NCI-H526 (cell line): Measurements from ENCODE around the gene KCNT1.

ENCODE experiments used
- DNase-seq, 2 experiments: peaks; one replicate each; lab custom pipeline; 2025; lab: John Stamatoyannopoulos, UW

The KCNT1 gene

DNA sequence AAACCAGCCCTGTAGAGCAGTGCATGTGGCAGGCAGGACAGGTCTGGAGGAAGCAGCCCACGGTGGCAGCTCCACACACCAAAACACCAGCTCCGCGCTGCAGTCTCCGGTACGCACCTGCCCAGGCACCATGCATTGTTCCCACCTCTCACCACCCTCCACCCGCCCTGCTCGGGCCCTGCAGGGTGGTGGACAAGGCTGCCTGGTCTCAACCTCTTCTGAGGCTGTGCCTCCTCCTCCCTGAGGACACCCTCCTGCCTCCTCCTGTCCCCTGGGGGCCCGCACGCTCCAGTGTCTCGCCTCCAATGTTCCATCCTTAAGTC lies 96.2 kb downstream of the KCNT1 start:
- no peak for DNase-seq

GRCh38 chr9:135799261-135799660 lies 97.3 kb downstream of the KCNT1 start:
- no peak for DNase-seq

DNA sequence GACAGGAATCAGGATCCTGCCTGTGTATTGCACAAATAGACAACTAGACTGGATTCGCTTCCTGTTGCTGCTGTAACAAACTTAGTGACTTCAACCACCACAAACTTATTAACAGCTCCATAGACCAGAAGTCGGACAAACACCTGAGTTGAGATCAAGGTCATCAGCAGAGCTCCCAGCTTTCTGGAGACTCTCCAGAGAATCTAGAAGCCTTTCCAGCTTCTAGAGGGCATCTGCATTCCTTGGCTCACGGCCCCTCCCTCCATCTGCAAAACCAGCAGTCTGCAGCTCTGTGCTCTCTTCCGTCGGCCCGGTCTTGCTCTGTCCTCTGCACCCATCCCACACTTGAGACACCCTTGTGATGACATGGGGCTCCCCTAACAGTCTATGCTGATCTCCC lies 99.1 kb downstream of the KCNT1 start:
- no peak for DNase-seq

DNA sequence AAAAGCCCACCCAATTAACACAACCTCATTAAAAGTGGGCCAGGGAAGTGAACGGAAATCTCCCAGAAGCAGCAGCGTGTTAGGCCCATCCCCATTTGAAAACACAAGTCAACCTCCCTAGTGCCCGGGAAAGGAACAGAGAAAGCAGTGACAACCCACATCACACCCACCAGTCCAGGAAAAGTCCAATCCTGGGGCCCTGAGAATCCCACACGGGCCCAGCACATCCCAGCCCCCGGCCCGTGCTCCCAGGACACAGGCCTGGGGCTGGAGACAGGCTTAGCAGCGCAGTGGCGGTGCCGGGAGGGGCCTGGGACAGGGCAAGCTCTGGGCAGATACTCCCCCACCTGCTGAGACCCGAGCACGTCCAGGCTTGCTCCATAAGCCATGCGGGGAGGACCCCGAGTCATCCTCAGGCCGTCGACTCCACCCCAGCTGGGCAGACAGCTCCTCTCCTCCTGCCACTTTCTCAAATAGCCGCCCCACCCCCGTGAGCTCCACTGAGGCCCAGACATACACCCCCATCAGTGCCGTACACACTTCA lies 101.0 kb downstream of the KCNT1 start:
- no peak for DNase-seq

DNA sequence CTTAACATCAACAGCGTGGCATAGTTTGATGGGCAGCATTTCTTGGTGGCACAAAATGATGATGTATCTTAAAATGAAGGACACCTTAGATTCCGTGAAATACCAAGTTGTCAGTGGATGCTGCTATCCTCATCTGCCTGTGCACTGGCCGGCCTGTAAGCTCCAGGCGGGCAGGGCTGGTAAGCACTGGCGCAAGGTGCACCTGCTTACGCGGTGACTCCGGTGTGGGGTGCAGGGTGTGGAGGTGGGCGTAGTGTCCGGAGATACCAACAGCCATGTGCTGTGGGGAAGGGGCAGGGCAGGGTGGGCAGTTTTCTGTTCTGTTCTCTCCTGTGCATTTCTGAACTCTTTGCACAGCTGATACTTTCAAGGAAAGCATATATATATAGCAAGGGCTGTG lies 101.5 kb downstream of the KCNT1 start:
- DNase-seq: no peak

DNA sequence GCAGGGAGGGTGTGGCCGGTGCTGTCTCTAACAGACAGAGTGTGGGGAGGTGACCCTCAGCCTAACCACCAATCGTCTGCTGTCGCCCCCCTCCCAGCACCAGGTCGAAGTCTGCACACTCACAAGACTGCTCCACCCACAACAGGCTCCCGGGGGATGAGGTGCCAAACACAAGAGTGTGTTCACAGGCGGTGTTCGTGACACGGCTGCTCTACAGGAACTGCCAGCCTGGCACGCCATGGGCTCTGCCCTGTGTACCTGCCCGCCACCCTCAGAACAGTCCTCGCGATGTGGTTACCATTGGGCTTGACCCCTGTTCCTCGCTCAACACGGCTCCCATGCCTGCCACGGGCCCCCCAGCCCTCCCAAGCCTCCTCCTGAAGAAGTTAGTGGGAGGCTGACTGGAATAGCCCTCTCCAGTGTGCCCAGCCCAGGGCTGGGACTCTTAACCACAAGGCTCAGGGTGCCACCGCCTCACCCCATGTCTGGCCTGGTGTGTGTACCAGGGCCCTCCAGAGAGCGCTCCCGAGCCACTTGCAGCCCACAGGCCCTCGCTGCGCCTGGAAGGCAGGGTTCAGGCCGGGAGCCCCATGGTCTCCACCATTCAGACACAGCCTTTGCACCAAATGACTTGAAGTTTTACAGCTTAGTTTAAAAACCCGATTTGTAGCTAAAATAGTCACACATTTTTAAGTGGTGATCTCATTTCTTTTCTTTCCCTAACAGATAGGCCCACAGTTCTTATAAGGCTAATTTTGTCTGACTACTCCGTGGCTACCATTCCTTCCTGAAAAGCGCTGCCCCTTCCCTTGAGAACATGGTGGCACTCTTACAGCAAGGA lies 102.8 kb downstream of the KCNT1 start:
- no peak for DNase-seq

DNA sequence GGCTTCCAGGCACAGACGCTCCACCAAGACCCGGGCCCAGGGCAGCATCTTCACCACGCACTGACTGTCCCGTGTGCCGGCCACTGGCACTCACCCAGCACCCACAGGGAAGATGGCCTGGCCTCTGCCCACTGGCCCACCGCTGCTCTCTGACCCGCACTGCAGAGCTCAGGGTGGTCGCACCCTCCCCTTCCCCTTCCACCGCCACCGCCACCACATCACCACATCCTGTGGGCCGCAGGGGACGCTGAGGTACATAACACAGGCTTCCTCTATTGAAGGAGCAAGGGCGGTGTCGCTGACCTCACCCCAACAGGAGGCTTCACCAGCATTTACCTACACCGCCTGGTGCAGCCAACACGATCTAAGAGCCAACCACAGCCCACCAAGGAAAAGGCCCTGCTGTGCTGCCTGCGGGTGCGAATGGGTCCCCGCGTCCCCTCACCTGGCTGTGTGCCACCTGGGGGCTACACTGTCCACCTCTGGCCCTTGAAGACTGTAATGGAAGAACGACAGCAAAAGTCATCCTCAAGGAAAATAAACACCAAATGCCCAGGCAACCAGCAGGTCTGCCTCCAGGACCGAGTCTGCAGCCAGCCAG lies 103.5 kb downstream of the KCNT1 start:
- DNase-seq: no peak

DNA sequence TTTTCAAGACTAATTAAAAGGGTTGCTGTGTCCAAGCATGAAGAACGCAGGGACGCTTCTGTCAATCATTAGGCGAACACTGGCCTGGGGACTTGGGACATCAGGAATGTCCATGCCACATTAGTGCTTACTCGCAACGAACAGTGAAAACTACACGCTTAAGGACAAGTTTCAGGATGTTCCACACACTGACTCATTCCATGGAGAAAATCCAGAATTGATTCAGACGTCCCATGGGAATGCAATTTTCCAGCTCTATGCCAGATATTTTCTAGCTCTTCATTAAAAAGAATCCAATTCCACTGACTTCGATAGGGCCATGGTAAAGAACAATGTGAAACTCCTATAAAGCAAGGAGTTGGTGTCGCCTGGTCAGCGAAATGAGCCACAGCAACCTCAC lies 107.2 kb downstream of the KCNT1 start:
- no peak for DNase-seq

GRCh38 chr9:135810806-135811575 lies 109.0 kb downstream of the KCNT1 start:
- no peak for DNase-seq

DNA sequence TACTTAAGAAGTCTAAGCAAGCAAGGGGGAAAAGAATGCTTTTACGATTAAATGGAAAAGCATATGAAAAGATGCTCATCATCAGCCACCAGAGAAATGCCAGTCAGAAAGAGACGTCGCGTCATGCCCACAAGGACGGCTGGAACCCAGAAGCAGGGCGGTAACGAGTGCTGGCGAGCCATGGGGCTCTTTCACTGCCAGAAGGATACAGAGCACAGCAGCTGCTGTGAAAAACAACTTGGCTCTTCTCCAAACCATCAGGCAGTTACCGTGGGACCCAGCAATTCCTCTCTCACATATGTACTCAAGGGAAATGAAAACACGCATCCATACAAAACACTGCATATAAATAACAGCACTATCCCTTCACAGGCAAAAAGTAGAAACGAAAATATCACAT lies 109.8 kb downstream of the KCNT1 start:
- DNase-seq: no peak

DNA sequence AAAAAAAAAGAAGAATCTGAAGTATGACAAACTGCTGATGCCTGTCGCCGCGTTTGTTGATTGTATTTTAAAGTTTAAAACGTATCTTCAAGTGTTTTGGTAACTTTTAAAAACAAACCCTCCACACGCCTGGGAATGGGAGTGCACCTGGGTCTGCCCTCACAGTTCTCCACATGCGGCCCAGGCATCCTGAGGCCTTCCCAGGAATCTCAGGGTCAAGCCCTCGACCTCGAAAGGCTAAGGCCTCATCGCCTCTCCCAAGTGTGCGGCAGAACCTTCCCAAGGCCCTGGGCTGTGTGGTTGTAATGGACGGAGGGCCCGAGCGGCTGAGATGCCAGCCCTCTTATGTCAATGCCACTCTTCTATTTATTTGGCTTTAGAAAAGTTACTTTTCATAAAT lies 111.0 kb downstream of the KCNT1 start:
- DNase-seq: no peak

GRCh38 chr9:135813671-135814290 lies 111.8 kb downstream of the KCNT1 start:
- no peak for DNase-seq

- DNase-seq: no peak
These were observed 112.6 kb downstream of the KCNT1 start for GRCh38 chr9:135814421-135815095.

- DNase-seq: no peak
These were observed 113.4 kb downstream of the KCNT1 start for GRCh38 chr9:135815413-135815812.

- no peak for DNase-seq
These were observed 114.1 kb downstream of the KCNT1 start for GRCh38 chr9:135815830-135816650.

GRCh38 chr9:135816651-135816970 lies 114.6 kb downstream of the KCNT1 start:
- no peak for DNase-seq

DNA sequence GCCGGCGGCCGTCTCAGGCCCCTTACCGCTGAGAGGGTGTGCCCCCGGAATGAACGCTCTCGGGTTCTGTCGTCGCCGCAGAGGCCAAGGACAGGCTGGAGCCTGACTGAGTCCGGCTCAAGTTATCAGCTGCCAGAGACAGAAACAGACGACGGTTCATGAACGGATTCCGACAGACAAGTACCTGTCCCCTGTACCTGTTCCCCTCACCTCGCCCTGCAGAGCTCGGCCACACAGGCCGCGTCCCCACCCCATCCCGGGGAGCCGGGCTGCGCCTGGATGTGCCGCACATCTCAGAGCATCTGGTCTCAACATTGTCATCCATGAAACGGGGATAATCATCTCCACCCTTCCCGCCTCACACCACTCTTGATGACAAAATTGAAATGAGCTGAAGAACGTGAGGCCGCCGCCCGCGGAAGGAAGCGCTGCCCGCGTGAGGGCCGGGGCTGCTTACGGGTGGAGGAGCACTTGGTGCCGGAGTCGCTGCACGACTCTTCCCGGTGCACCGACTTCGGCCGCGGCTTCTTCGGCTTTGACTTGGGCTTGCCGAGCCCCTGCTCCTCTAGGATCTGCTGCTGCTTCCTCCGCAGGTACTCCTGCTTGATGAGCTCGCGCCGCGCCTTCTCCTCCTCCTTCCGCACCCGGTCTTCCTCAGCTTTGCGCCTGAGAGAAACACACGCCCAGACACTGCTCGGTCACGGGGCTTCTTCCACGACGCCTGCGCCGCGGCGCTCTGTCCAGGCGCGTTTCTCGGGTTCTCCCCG lies 116.1 kb downstream of the KCNT1 start:
- no peak for DNase-seq

DNA sequence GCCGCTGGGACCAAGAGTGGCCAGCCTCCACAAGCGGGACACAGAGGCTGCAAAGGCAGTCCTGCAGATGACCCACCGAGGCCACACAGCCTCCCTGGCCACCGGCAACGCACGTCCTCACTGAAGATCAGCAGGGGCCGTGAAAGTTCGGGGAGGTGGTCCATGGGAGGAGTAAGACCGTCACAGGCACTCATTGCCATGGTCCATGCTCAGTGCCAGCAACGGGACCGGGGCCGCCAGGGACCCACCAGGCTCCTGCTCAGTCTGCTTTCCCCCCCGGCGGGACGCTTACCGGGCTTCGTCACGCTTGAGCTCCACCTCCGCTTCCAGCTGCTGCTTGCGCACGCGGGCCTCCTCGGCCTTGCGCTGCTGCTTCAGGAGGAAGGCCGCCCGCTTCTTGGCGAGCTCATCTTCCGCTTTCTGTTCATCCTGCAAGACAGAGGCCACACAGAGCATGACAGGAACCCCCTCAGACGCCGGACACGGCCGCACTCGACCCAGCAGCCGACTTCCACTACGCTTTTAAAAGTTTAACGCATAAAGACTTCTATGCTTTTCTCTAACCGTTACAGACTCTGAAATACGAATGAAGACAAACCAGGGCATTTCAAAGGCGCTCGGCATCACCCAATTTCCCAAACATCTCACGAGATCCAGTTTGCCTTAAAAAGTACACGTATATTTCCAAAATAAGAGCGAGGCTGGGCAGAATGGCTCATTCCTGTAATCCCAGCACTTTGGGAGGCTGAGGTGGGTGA lies 116.9 kb downstream of the KCNT1 start:
- no peak for DNase-seq

GRCh38 chr9:135819905-135820304 lies 117.9 kb downstream of the KCNT1 start:
- no peak for DNase-seq

DNA sequence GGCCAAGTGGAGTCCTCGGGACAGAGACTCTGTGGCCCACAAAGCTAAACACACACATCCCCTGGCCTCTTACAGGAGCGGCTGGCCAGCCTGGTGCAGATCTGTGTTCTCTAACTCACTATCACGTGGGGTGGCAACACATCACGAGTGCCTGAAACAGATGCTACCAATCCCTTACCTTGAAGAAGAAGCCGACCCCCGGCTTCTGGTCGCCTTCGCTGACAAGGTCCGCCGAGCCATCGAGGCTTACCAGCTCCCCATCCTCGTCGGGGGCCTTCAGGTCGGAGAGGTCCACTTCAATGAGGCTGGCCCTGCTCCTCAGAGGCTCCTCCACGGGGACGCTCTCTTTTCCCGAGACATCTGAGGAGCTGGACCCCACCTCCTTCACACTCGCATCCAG lies 118.7 kb downstream of the KCNT1 start:
- DNase-seq: no peak
